Smooth muscle cell (in vitro differentiated cells): ENCODE results near the gene NCCRP1. TPM values are rescaled to one million over a fixed set of nuclear protein-coding genes. Genes with fewer than 3 reads are reported as not detected.

ENCODE experiments used
- DNase-seq: peaks from one replicate; lab custom pipeline; 2025; ENCODE audit not compliant: unreplicated experiment; lab: John Stamatoyannopoulos, UW
- H2AFZ ChIP-seq: fragments of 200-600 bp; sonication (generic); 2 replicates; pipeline ENCODE4 v1.6.0; 2016; ENCODE audit warnings: antibody characterized with exemption, low read depth, mild to moderate bottlenecking
- H3F3A ChIP-seq: fragments of 200-600 bp; sonication (generic); 2 replicates; pipeline ENCODE4 v1.6.0; 2017; ENCODE audit warnings: antibody characterized with exemption, low read depth
- H3K27ac ChIP-seq: fragments of 200-600 bp; sonication (generic); 2 replicates; pipeline ENCODE4 v1.5.1; 2016; ENCODE audit warnings: low read depth, mild to moderate bottlenecking
- H3K27me3 ChIP-seq: fragments of 200-600 bp; sonication (generic); 2 replicates; pipeline ENCODE4 v1.6.1; 2016; ENCODE audit warnings: low read depth, mild to moderate bottlenecking
- H3K36me3 ChIP-seq: fragments of 200-600 bp; sonication (generic); 2 replicates; pipeline ENCODE4 v1.5.1; 2016; ENCODE audit warnings: low read depth
- H3K4me1 ChIP-seq: fragments of 200-600 bp; sonication (generic); 2 replicates; pipeline ENCODE4 v1.5.1; 2016; ENCODE audit warnings: low read depth
- H3K4me2 ChIP-seq: fragments of 200-600 bp; sonication (generic); 2 replicates; pipeline ENCODE4 v1.6.0; 2016; ENCODE audit warnings: mild to moderate bottlenecking
- H3K4me3 ChIP-seq: fragments of 200-600 bp; sonication (generic); 2 replicates; pipeline ENCODE4 v1.5.1; 2016; ENCODE audit warnings: mild to moderate bottlenecking
- H3K79me2 ChIP-seq: fragments of 200-600 bp; sonication (generic); 2 replicates; pipeline ENCODE4 v1.6.0; 2016; ENCODE audit warnings: low read depth, mild to moderate bottlenecking
- H3K9ac ChIP-seq: fragments of 200-600 bp; sonication (generic); 2 replicates; pipeline ENCODE4 v1.6.0; 2016; ENCODE audit warnings: low read depth
- H3K9me3 ChIP-seq: fragments of 200-600 bp; sonication (generic); replicated peaks from 2 replicates; pipeline ENCODE4 v1.5.1; 2016; ENCODE audit warnings: low read depth
- H4K20me1 ChIP-seq: fragments of 200-600 bp; sonication (generic); 2 replicates; pipeline ENCODE4 v1.6.0; 2016; ENCODE audit warnings: low read depth
- CTCF ChIP-seq: fragments of 200-600 bp; sonication (generic); IDR thresholded peaks from 2 replicates; pipeline ENCODE4 v1.5.1; 2017; ENCODE audit warnings: borderline replicate concordance, mild to moderate bottlenecking, antibody characterized with exemption; ENCODE audit not compliant: insufficient read depth, poor library complexity, severe bottlenecking
- whole genome bisulfite sequencing: methylation state at CpG from one replicate; pipeline ENCODE4 v1.1.7; 2016; ENCODE audit warnings: low lambda C conversion rate; 5-methylcytosine and 5-hydroxymethylcytosine counted together
- polyA plus RNA-seq: library from polyadenylated mRNA; unstranded; fragments of >200 nt; fragmentation: Nextera tagmentation; extraction: Ambion mirVana; gene quantifications from 2 replicates; pipeline ENCODE4 v1.2.1, GENCODE V29; 2016
- total RNA-seq: library from RNA; depleted of rRNA; stranded (reverse); fragments of >200 nt; gene quantifications from 2 replicates; pipeline ENCODE4 v1.2.3, GENCODE V29; 2014

Gene NCCRP1
- total and polyA plus RNA-seq, 2 experiments from 2014 or later = 1.5 to 4.0 TPM

- no peaks in the 10 kb centered on the region for H4K20me1 ChIP-seq
- H3K9ac ChIP-seq = no peak overlapping the region
- no peaks in the 10 kb centered on the region for H3K79me2 ChIP-seq
- H3K4me1 ChIP-seq = no peaks in the 10 kb centered on the region
- no peak for TF ChIP-seq CTCF
- no peak overlapping the region for H3K27ac ChIP-seq
- no peaks in the 10 kb centered on the region for H3K36me3 ChIP-seq
- no peaks in the 10 kb centered on the region for H3K9me3 ChIP-seq
- H3K4me2 ChIP-seq = no peak overlapping the region
- H3K4me3 ChIP-seq = no peak overlapping the region
- H2AFZ ChIP-seq = no peak overlapping the region
- no peak for DNase-seq
- no peaks in the 10 kb centered on the region for H3K27me3 ChIP-seq
- WGBS = 99% methylated on average over 9 of the region's 11 CpGs
- no peaks in the 10 kb centered on the region for H3F3A ChIP-seq
Measured at GRCh38 chr19:39177736-39178135, 19.0 kb upstream of the NCCRP1 start.

GRCh38 chr19:39178296-39179006, 18.3 kb upstream of the NCCRP1 start:
- Histone ChIP-seq H3K4me3 (no peak overlapping the region), H3F3A (no peaks in the 10 kb centered on the region), H3K36me3 (no peaks in the 10 kb centered on the region), H3K27me3 (no peaks in the 10 kb centered on the region), H3K9me3 (no peaks in the 10 kb centered on the region), H3K4me2 (no peak overlapping the region), H3K4me1 (no peaks in the 10 kb centered on the region), H2AFZ (no peak overlapping the region), H3K9ac (no peak overlapping the region), H3K27ac (no peak overlapping the region), H4K20me1 (no peaks in the 10 kb centered on the region), H3K79me2 (no peaks in the 10 kb centered on the region)
- TF ChIP-seq CTCF = no peak
- DNase-seq = no peak
- WGBS = 98% methylated on average over 26 of the region's 30 CpGs

GRCh38 chr19:39179754-39180153, 17.0 kb upstream of the NCCRP1 start:
- Histone ChIP-seq H3K27ac (no peak overlapping the region), H3K36me3 (no peaks in the 10 kb centered on the region), H3K4me1 (no peaks in the 10 kb centered on the region), H3K79me2 (no peaks in the 10 kb centered on the region), H3K27me3 (no peaks in the 10 kb centered on the region), H2AFZ (no peak overlapping the region), H3F3A (no peaks in the 10 kb centered on the region), H3K4me2 (no peak overlapping the region), H4K20me1 (no peaks in the 10 kb centered on the region), H3K9ac (no peak overlapping the region), H3K9me3 (no peaks in the 10 kb centered on the region), H3K4me3 (no peak overlapping the region)
- no peak for TF ChIP-seq CTCF
- no peak for DNase-seq
- 93% methylated on average over 10 of the region's 10 CpGs for WGBS

GRCh38 chr19:39180749-39181148, 16.0 kb upstream of the NCCRP1 start:
- Histone ChIP-seq H2AFZ (no peak overlapping the region), H3K4me3 (no peak overlapping the region), H3K9ac (no peak overlapping the region), H3K27me3 (no peaks in the 10 kb centered on the region), H3K27ac (no peak overlapping the region), H3K9me3 (no peaks in the 10 kb centered on the region), H3K36me3 (no peaks in the 10 kb centered on the region), H3K79me2 (no peaks in the 10 kb centered on the region), H3F3A (no peaks in the 10 kb centered on the region), H4K20me1 (no peaks in the 10 kb centered on the region), H3K4me1 (no peaks in the 10 kb centered on the region), H3K4me2 (no peak overlapping the region)
- TF ChIP-seq CTCF = no peak
- WGBS = 94% methylated on average over 9 of the region's 9 CpGs
- no peak for DNase-seq
